COLO829 (cell line): ENCODE measurements around the gene CACNA2D2.
A peak's percentile ranks its signal among the peaks of the same experiment; 100 is the strongest.

ENCODE experiments used
- DNase-seq: peaks from one replicate; pipeline ENCODE4 v3.0.0; 2012; ENCODE audit warnings: low spot score

Gene CACNA2D2

DNA sequence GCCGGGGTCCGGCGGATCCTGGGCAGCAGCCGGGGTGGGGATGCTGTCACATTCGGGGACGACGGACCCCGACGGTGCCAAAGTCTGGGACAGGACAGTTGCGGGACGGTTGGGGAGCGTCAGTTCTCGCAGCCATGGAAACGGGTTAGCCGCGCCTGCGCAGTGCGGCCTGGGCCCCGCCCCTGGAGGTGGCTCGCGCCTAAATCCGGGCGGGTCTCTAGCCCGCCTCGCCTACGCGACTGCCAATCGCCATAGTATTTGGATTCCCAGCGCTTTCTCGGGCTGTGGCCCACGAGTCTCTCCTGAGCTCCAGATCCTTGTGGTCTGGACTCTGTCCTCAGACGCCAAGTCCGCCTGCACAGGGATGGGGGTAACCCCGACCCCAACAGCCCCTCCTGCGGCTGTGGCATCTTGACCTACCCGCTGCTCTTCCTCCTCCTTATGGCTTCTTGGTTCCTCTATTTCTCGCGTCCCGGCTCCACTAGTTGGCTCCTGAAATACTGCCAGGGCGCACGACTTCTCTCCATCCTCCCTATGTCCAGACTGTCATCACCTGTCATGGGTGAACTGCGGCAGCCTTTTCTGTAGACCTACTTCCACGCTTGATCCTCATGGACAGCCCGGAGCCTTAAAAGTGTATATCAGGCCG, 157.7 kb downstream of the CACNA2D2 start, which contains the start of gene ZMYND10:
Gene ZMYND10 (minus strand): TSS at position 147 of the 649 bp plus-strand sequence. CDS start 153 bp downstream, outside the sequence.
- DNase-seq = peak; percentile 87

DNA sequence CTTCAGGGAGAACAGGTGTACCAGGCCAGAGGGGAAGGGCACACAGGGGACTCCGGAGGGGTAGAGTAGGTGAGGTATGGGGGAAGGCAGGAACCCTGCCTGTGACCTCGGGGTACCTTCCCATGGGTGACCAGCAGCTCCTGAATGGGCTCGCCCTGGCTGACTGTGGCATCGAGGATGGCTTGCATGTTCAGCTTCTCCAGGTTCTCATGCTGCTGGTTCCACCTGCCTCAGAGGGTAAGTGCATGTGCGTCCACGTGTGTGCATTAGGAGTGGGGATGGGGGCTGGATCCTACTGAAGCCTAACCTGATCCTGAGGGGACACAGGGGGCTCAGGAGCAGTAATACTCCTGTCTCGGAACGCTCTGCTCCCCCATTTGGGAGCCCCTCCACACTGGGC, 158.4 kb downstream of the CACNA2D2 start:
- no peak for DNase-seq

DNA sequence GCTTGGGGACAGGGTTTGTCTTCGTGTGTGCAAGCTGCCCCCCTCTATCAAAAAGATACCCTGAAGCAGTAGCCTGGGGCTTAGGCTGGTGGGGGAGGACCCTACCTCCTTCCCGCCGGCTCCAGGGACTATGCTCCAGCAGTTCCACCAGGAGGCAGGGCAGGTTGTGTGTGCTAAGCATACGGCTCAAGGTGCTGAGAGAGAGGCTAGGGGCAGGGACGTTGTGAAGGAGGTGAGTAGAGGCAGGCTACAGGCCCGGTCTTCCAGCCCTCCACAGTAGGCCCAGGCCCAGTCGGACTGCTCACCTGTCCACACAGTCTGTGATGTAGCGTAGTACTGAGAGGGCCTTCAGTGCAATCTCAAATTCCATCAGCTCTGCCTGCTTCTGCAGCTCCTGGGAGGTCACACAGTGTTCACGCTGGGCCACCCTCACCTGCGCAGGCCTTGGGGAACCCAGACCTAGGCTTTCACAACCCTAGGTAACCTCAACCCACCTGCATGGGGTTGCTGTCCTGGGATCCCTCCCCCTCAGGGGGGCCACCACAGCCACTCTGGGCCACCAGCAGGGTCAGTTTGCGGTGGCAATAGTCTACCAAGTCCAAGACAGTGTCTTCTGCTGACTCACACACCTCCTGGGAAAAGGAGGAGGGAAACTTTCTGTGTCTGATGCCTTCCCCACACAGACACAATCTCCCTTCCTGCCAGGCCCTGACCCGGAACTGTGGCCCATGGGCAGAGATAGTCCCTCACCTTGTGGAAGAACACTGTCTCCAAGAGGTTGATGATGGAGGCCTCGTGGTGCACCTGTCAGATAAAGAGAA, 160.4 kb downstream of the CACNA2D2 start:
- DNase-seq = no peak

DNA sequence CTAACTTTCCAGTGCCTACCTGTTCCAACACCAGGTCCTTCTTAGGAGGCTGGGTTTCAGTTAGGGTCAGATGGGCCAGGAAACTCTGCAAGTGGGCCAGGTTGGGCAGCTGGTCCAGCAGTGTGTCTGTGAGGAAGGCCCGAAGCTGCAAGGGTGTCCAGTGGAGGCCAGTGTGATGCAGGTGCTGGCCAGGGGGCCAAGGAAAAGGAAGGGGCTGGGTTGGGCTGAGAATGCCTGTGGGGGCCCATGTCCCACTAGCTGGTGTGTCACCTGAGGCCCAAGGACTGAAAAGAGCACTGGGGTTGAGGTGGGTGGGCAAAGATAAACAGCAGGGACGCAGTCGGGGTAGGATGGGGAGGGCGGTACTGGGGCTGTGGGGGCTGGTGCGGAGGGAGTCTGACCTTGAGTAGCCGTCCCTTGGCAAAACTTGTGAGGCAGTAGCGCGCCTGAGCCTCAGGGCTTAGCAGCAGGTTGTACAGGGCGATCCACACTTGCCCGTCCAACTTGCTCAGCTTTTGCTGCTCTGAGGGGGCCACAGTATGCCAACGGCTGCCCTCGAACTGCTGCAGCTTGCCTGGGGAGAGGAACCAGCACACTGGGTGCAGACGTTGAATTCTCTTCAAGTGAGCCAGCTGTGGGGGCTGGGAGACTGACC, 161.3 kb downstream of the CACNA2D2 start:
- DNase-seq = no peak

DNA sequence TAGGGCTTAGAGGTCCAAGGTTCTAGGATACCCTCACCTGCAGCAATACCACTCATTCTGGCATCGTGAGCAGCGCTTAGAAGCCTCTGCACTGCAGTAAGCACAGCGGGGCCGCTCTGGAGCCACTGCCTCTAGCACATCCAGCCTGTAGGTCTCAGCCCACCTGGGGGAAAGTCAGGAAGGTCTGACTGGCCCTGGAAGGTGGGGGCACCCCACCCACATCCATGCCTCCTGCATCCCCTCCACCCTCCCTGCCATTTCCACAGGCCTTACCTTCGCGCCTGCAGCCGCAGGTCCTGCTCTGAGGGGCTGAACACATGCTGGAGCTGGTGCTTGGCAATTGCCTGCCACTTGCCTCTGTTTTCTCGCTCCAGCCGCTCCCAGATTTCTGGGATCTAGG, 161.9 kb downstream of the CACNA2D2 start:
- no peak for DNase-seq

DNA sequence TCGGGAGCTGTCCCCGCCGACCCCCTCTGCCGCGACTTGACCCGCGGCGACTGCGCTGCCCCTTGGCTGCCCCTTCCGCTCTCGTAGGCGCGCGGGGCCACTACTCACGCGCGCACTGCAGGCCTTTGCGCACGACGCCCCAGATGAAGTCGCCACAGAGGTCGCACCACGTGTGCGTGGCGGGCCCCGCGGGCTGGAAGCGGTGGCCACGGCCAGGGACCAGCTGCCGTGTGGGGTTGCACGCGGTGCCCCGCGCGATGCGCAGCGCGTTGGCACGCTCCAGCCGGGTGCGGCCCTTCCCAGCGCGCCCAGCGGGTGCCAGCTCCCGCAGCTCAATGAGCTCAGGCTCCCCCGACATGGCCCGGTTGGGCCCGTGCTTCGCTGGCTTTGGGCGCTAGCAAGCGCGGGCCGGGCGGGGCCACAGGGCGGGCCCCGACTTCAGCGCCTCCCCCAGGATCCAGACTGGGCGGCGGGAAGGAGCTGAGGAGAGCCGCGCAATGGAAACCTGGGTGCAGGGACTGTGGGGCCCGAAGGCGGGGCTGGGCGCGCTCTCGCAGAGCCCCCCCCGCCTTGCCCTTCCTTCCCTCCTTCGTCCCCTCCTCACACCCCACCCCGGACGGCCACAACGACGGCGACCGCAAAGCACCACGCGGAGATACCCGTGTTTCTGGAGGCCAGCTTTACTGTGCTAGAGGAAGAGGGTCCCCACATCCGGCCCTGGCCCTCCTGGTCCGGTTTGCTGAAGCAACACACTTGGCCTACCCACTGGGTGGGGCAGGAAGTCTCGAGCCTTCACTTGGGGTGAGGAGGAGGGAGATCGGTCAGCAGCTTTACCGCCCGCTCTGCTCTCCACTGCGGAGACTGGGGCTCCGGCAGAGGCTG, 162.7 kb downstream of the CACNA2D2 start, which contains the start of gene RASSF1:
Gene RASSF1 (minus strand): TSS at position 389 of the 882 bp plus-strand sequence. CDS start 31 bp downstream, at position 358.
- no peak for DNase-seq

DNA sequence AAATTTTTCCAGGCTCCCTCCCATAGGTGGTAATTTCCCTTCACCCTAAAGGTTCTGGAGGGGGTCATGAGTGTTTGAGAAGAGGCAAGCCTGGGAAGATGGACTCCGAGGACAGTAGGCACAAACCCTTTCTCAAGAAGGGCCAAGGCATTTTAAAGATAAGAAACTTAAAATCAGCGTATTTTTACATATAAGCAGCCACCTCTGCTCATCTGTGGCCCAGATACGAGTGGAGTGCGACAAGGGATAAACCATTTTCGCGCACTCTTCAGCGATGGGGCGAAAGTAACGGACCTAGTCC, 163.3 kb downstream of the CACNA2D2 start:
- no peak for DNase-seq

DNA sequence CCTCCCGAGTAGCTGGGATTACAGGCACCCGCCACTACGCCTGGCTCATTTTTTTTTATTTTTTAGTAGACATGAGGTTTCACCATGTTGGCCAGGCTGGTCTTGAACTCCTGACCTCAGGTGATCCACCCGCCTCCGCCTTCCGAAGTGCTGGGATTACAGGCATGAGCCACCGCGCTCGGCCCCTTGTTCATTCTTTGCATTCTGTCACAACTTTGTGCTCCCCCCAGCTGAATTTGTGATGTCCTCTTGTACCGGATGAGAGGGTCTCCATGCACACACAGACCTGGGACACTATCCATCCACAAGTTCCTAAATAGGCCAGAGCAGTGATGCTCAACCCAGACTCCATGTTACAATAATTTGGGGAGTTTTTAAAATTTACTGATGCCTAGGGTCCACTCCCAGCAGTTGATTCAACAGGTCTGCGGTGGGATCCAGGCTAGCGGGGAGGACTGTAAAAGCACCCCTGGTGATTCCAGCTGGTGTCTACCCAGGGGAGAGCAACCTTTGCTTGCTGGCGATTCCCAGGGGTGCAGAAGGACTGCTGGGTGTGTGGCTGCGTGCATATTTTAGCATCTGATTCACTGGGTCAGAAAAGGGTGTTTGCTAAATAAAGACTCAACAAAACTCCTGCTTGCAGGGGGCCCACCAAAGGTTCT, 163.8 kb downstream of the CACNA2D2 start:
- DNase-seq = no peak

DNA sequence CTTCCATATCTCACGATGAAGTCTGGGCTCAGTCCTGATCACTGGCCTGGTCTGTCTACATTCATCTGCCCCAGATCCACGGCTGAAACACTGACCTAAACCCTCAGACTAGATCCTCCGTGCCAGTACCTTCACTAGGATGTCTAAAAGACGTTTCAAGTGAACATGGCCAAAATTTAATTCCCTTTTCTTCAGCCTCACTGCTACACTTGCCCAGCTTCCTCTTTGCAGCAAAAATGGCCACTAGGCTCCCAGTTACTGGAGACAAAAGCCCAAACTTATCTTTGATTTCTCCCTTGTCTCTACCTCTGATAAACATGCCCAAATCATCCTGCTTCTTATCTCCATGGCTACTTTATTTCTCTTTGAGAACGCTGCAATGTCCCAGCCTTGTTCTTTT, 164.5 kb downstream of the CACNA2D2 start:
- DNase-seq = no peak

DNA sequence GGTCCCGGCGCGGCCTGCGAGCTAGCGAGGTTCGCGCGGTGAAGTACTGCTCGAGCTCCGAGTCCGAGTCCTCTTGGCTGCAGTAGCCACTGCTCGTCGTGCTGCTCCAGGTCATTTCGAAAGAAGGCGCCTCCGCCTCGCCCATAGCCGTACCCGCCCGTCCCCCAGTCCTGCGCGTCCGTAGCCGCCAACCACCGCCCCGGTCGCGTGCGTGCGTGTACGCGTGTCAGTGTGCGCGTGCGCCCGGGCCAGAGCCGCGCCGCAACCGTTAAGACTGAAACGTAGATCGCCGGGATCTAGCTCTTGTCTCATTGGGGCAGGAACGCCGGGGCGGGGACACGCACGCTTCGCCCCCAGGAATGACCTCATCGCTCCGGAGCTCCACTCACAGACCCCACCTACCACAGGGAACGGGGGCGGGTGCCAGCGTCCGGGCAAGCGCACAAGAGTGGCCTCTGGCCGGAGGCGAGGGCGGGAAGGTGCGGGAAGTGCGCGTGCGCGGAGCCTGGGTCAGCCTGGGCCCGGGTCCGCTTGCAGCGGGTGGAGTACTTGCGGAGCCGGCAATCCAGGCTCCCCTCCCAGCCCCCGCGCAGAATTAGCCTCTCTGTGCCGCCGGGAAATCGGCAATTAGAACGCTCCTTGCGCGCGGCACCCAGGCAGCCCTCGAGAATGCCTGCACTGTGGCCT, 166.1 kb downstream of the CACNA2D2 start:
- peak; percentile 100 for DNase-seq

DNA sequence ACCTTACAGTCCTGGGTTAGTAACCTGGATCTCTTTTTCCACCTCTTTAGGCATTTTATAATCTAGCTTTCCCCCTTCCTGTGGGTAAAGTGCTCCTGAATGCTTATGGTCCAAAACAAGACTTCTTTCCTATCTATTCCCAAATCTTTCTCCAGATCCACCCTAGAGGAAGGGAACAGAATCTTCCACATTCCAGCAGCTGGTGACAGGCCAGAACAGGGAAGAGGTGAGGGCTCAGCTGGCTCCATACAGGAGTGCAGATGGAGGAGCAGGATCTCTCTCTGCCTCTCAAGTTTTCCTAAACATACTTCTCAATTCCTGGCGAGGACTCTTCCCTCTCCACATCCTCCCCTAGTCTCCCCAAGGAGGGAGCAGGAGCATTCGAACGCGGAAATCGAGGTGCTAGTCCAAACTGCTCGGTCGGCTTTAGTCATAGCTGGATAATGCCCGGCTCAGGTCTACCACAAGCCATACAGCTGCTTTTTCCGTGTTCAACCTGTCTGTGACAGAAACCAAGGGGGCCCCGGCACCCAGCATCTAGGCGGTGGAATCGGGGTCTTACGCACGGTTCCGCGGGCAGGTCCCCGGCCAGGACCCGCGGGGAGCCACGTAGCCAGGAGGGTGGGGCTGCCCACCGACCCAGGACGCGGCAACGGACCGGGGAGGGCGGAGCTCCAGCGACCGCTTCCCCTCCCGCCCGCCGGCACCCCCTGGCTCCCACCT, 166.8 kb downstream of the CACNA2D2 start:
- DNase-seq = no peak

DNA sequence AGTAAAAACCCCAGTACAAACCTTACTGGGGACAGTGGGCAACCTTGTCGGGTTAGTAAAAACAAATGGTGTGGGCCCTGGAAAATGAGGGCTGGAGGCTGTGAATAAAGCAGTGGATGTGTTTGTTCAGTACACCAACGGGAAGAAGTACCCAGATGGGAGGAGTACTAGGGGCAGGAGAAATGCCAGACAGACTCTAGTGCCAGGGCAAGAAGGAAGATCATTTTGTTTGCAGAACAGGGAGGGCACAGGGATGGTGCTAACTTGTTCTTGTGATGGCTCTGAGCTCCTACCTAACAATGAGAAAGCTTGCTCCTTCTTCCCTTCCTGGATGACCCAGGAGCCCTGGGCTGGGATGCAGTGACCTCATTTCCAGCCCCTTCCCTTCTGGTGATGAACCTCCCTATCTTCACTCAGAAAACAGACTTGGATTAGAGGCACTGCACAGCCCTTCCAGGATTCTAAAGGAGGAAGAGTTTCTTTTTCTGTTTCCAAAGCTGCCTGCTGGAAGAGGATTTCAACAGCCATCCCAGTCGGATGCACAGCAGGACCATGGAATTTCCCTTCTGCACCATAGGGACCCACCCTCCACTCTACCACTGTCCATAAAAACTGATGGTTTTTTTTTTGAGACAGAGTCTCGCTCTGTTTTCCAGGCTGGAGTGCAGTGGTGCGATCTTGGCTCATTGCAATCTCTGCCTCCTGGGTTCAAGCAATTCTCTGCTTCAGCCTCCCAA, 168.9 kb downstream of the CACNA2D2 start:
- DNase-seq = no peak

DNA sequence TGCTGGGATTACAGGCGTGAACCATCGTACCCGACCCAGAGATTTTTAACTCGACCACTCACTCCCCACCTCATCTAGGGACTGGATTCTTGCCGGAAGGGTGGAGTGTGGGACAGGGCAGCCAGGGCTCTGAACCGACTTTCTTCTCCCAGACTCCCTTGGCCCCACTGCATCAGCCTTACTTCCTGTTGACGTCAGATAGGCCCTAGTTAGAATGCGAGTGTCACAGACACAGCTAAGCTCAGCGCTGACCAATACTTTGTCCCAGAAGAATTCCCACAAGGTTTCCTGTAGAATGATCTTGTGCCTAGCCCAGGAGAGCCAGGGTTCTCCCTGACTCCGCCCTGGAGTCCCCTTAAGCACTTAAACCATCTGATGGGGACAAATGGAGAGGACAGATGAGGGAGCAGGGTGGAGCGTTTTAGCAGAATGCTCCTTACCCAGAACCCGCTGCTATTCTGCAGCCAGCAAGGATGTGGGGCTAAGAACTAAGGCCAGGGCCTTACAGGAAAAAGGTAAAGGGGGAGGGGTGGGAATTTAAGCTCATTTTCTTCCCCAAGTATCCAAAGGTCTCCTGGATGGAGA, 169.6 kb downstream of the CACNA2D2 start:
- no peak for DNase-seq

DNA sequence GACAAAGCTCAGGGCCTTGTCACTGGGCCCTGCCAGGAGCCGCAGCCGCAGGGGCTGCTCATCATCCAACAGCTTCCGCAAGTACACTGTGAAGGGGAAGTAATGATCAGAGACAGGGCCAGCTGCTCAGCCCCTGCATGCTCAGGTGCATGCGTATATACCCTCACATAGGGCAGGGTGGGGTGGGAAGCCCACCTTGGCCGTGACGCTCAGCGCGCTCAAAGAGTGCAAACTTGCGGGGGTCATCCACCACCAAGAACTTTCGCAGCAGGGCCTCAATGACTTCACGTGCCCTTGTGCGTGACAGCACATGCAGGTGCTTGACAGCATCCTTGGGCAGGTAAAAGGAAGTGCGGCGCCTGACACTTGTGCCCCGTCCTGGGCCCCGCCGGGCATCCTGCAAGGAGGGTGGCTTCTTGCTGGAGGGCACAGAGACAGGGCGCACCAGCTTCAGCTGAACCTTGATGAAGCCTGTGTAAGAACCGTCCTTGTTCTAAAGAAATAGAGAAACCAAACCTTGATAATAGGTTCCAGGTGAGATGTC, 172.0 kb downstream of the CACNA2D2 start:
- no peak for DNase-seq

DNA sequence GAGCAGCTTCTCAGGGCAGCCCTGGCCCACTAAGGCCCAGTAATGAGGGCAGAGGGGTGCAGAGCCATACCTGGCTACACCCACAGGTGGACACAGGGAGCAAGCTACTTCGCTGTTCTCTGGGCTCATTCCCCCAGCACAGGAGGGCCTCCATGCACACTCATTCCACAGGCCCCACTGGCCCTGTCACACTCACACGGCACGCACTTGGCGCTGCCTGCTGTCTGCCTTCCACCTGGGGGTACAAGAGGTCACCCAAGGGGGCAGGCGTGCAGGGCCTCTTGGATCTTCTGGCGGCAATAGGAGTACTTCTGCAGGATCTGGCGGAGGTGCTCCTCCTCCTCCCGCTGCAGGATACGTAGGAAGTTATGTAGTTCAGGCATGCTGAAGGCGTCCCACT, 173.1 kb downstream of the CACNA2D2 start:
- no peak for DNase-seq

DNA sequence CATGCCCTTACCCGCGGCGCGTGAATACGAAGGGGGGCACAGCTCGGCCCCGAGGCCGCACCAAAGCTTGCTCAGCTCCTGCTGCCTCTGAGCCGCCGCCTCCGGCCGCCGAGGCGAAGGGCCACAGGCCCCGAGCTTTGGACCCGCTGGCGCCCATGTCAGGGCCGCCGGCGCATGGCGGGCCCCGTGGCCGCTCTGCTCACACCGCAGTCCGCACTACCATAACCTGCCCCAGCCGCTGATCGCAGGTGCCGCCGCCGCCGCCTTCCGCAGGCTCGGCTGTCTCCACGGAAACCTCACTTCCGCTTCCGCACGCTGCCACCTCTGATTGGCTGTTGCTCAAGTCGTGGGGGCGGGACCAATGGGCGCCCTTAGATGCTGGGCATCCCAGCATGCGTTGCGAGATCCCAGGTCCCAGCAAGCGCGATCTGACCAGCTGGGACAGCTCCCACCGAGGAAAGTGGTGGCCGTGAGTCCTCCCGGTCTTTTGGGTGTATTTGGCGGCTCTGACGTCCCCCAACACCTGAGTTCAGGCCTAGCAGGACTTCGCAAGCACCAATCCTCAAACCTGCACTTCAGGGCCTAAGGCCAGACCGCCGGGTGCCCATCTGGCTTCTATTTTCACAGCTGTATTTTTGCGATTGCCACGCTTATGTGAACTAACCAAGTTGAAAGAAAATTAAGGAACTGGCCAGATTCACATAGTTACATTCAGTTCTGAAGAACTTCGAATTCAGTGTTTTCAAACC, 175.3 kb downstream of the CACNA2D2 start, which contains the start of gene TUSC2:
Gene TUSC2 (minus strand): TSS at position 281 of the 749 bp plus-strand sequence. CDS start 124 bp downstream, at position 157.
- peak; percentile 99 for DNase-seq

DNA sequence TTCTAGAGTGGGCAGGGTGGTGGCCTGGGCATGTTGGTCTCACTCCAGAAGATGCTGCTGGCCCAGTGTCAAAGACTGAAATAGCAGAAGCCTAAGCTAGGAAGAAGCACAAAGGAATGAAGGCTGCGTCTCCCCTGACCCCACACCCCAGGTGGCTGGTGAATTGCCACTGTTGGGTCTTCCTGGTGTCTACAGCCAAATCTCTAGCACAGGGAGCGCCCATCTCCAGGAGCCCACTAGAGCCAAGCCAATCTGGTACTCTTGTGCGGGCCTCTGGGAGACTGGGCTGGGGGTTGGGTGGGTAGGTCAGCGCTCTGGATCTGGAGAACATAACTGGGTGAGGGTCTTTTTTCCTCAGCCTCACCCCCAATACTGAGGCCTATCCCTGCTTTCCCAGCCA, 176.3 kb downstream of the CACNA2D2 start:
- no peak for DNase-seq

DNA sequence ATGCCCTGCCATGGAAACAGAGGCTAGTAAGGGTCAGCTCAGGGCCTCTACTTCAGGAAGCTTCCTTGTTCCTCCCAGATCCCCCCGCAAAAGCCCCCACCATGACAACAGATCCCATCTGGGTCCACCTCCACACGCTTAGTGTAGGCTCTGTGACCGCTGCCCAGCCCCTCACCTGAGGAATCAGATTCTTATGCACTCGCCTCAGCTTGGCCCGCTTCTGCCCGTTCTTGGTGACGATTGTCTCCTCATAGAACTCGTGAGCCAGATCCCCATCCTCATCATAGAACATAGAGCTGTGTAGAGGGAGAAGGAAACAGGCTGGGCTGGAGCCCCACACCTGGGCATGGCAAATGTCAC, 177.3 kb downstream of the CACNA2D2 start:
- no peak for DNase-seq
